GM19324 (cell line): ENCODE data around the gene ADGRF5.

Experiments
- ATAC-seq: cut with Tn5 transposase; IDR thresholded peaks from one replicate; pipeline ENCODE4 v1.9.1; 2021; ENCODE audit warnings: mild to moderate bottlenecking, moderate library complexity; ENCODE audit not compliant: unreplicated experiment, low FRiP score

The ADGRF5 gene, protein sequence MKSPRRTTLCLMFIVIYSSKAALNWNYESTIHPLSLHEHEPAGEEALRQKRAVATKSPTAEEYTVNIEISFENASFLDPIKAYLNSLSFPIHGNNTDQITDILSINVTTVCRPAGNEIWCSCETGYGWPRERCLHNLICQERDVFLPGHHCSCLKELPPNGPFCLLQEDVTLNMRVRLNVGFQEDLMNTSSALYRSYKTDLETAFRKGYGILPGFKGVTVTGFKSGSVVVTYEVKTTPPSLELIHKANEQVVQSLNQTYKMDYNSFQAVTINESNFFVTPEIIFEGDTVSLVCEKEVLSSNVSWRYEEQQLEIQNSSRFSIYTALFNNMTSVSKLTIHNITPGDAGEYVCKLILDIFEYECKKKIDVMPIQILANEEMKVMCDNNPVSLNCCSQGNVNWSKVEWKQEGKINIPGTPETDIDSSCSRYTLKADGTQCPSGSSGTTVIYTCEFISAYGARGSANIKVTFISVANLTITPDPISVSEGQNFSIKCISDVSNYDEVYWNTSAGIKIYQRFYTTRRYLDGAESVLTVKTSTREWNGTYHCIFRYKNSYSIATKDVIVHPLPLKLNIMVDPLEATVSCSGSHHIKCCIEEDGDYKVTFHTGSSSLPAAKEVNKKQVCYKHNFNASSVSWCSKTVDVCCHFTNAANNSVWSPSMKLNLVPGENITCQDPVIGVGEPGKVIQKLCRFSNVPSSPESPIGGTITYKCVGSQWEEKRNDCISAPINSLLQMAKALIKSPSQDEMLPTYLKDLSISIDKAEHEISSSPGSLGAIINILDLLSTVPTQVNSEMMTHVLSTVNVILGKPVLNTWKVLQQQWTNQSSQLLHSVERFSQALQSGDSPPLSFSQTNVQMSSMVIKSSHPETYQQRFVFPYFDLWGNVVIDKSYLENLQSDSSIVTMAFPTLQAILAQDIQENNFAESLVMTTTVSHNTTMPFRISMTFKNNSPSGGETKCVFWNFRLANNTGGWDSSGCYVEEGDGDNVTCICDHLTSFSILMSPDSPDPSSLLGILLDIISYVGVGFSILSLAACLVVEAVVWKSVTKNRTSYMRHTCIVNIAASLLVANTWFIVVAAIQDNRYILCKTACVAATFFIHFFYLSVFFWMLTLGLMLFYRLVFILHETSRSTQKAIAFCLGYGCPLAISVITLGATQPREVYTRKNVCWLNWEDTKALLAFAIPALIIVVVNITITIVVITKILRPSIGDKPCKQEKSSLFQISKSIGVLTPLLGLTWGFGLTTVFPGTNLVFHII (N-terminal part only)

DNA sequence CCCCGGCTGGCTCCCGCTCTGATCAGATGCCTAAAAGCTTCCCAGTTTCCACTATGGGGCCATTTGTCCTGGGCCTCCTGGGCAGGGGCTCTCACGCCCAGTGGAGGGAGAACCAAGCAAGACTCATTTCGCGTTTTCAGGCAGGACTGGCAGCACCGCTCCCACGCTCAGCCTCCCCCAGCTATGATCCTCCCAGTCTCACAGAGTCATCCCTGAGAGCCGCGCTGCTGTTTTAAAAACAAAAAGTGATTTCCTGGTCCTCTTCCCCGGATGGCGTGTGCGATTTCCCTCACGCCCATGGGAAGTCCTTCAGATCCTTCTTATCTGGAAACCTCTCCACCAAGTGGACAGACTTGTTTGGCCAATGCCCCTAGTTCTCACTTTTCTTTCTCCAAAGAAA lies at the start of gene ADGRF5:
Gene ADGRF5 (minus strand): TSS at position 208 of the 400 bp plus-strand sequence. CDS start 15,176 bp downstream, outside the sequence.
- ATAC-seq: no peak

DNA sequence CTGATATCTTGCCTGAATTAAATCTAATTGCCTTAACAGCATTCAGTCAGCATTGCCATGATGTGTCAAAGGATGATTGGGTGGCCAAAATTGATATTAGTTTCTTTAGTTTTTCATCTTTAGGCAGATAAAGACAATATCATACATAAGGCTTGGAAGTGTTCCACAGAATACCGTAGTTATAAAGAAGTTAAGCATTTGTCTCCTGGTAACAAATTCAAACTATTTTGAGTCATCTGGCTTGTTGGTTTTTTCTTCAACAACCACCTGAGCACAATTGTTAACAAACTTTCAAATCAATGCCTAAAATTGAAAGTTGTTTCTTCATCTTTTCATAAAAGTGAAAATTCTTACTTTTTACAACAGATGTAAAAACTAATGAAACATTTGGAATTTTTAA lies 47.5 kb upstream of the ADGRF5 start:
- ATAC-seq: no peak

DNA sequence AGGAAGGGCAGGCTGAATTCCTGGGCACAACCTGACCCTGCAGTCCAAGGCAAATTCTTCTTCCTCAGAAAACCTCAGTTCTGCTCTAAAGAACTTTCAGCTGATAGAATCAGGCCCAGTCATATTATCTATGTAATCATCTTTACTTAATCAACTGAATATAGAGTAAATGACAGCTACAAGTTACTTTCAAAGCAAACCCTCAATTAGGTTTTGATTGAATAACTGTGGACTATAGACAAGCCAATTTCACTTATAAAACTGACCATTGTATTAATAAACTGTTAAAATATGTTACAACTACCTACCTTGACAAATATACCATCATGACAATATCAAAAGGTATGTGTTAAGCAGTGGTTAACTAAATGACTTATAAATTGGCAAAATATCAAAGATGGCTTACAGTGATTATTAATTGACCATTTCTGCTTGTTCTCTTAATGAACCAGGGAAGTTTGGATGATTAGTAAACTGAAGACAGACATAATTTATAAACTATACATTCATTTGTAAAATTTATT lies 46.1 kb upstream of the ADGRF5 start:
- ATAC-seq: no peak

DNA sequence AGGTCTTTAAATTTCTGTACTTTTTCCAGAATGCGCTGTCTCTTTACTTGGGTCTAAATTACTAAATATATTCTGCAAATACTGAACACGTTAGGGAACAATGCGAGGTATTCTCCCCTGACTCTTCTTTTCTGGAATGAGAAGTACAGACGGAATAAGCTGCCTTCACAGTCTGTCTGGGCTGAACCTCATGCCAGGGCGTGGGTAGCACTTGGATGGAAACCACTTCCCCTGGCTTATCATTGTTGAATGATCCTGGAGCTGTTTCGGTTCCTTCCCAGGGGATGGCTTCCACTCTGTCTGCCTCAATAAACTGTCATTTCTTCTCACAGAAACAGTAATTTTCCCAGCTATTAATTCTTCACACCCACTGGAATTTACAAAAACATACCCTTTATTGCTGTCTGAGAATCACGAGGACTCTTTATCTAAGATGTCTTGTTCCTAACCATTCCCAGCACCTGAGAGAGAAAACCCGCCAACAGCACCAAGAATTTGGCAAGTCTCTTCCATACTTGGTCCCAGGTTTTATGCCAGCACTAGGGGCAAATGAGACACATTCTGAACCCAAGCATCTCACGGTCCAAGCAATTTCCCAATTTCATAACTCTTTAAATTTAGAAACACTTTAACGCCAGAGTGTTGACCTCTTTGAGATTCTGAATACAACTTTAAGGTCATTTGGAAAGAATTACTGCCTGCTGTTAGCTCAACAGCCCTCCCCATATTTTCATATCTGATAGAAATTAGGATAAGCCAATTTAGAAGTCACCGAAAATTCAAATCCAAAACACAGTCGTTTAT lies 43.2 kb upstream of the ADGRF5 start:
- no peak for ATAC-seq

DNA sequence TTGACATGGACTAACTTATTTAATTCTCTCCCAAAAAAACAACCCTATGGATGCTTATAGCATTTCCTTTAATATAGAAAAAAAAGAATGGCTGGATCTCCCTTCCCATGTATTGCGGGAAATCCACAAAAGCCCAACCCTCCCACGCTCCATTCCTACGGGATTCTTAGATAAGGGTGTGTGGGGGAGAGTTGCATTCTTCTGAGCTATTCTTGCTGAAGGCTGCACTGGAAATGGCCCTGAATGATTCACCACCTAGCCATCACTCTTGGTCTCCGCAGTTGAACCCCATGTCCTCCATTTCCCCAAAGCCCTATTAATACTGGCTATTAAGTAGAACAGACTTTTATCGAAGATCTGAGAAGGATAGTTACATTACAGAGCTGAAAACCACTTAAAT lies 41.9 kb upstream of the ADGRF5 start:
- ATAC-seq: no peak

DNA sequence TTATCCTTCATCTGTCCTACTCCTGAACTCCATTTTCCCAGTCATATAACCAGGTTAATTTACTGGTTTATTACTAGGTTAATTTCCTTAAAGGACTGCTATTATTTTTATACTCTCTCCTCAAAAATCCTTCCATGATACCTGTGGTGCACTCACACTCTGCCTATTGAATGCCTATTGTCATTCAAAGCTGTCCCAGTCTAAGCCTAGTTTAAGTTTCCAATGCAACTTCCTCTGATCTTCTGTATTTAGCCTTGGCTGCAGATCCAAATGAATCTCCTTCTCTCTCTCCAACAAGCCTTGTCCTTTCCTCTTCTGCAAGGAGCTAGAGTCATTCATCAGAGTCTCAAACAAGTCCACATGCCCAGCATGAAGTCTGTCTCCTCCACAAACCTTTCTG lies 41.3 kb upstream of the ADGRF5 start:
- ATAC-seq: no peak

DNA sequence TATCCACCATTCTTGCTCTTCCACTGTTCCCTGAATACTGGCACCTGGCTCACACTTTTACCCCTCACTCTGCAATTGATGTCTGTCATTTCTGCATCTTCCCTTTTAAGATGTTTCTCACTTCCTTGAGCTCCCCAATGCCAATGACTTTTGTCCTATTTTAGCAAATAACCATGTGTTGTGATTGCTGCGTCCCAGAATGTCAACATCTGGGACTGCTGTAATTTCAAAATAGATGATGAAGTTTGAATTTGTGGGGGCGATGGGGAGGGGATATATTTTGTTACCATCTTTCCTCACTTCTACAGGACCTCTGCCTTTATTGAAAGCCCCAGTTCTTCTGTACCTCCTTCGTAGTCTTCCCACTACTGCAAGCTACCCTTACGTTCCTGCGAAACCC lies 40.0 kb upstream of the ADGRF5 start:
- no peak for ATAC-seq

DNA sequence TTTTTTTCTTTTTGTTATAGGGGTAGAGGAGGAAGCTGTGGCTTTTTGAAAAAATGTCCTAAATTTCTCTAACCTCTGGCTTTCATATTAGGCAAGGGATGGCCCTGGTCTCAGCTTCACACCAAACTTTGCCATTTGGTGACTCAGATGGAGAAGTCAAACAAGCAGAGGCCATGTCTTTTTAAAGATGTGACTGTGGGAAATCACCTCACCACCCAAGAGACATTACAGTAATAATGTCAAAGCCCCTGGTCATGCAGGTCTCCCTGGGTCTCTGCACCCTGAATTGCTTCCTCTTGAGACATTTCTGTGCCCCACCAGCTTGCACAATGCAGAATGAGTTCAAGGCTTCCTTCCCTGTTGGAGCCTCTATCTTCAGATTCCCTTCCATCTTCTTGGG lies 39.5 kb upstream of the ADGRF5 start:
- ATAC-seq: no peak

DNA sequence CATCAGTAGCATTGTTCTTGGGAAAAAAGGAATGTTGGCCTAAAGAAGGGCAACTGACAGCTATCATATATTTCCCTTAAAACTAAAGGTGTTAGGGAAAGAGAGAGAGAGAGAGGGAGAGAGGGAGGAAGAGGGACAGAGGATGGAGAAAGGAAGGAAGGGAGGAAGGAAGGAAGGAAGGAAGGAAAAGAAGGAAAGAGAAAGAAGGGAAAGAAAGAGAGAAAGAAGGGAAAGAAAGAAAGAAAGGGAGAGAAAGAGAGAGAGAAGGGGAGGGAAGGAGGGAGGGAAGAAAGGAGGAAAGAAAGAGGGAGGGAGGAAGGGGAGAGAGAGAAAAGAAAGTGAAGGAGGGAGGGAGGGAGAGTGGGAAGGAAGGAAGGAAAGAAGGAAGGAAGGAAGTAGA lies 37.7 kb upstream of the ADGRF5 start:
- ATAC-seq: no peak

DNA sequence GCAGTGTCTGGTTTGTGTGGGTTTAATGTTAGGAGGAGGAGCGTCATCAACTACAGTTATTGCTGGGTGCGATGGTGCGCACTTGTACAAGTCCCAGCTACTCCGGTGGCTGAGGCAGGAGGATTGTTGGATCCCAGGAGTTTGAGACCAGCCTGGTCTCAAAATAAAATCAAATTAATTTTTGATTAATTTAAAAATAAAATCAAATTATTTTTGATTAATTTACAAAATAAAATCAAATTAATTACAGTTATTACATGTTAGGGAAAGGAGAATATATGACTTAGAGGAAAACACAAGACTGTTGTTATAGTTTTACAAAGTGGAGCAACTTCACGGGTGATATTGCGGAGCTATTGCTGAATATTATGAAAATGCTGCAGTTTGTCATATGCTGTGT lies 34.7 kb upstream of the ADGRF5 start:
- ATAC-seq: no peak

DNA sequence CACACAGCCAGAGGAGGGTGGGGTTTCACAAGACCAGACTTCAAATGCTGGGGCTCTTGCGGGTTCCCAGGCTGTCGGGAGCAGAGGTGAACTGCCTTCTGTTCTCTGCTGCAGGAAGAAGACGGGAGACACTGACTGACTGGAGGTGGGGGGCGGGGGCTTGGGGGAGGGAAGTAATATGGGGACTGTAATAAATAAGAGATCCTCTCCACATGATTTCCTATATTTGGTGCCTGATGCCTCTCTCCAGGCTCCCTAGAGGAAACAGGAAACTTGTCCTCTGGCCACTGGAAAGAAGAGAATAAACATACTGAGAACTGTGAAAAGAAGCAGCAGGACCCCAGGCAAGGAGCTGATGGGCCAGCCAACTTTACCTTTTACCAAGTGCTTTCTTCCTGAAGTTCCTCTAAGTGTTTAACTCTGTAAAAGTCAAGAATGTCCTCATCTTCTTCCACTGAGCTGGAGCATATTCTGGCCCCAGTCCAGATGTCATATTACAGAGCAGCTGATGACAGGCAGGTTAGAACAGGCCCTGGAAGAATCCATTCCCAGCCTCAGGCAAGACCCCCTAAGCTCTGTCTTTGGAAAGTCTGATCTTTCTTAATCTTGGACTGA lies 33.2 kb upstream of the ADGRF5 start:
- no peak for ATAC-seq

DNA sequence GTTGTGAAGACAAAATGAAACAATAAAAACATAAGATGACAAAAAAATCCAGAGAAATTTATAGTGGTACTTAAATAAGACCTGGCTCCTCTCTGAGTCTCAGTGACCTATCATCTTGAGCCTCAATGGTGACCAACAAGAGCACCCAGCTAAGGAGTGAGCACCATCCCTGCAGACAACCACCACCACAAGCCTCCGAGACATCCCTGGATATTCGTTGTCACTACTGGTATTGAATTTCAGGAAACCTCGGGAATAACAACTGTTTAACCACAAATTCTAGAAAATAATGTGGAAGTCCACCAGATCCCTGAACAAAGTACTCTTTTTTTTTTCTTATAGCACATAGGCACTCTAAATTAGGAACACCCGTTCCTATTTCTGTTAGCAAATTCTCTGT lies 32.2 kb upstream of the ADGRF5 start:
- no peak for ATAC-seq

DNA sequence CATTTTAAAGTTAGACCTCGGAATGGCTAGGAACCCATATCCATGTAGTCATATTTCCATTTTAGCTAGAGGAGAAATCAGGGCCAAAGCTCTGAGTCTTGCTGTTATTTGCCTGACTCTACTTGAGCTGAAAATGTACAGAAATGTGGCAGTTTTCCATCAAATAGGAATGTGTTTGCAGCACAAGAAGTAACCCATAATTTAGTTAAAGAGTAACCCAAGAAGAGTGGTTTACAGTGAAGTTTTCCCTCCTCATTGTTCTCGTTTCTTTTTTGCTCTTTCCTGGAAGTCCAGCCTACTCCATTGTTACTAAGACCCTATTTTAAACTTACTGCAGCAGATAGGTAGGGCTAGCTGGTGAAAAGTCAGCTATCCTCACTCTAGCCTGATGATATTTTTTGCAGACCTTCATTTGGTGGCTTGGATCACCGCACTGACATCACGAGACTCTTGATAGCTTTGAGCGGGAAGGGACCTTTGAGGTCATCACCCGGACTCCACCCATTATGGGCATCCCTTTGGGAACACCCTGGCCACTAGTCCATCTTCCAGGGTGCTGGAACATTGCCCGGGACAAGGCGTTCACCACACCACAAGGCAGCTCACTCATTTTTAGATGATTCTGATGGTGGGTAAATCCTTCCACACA lies 28.0 kb upstream of the ADGRF5 start:
- ATAC-seq: no peak

DNA sequence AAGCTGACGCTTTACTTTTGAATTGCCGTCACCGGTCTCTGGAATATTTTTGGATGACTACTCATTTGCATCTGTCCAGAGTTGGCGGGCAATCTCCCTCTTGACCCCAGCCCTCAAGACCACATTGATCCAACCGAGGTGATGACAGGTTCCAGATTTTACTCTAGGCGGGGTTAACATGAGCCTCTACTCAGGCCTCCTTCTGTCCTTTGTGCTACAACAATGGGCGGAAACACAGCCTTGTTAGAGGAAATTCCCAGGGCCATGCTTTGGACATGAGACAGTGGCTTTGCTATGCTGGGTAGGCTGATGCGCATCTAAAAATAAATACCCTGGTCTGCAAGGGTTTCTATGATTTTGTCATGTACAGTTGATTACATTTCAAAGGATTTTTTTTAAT lies 27.0 kb upstream of the ADGRF5 start:
- ATAC-seq: no peak

DNA sequence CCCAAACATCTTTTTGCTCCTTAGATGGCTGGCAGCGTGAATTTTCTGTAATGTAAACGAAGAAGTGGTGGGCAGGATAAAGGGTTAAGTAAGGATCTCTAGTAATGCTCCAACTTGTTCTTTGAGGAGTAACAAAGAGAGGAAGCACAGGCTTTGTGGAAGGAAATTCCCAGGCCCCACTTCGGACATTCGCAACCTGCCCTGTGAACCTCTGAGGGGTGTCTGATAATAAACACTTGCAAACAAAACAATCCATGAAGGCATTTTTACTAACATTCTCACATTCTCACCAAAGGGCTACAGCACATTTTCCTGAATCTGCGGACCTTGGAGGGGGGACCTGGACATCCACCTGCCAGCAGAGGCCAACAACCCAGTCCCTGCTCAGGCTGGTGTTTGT lies 25.8 kb upstream of the ADGRF5 start:
- no peak for ATAC-seq

DNA sequence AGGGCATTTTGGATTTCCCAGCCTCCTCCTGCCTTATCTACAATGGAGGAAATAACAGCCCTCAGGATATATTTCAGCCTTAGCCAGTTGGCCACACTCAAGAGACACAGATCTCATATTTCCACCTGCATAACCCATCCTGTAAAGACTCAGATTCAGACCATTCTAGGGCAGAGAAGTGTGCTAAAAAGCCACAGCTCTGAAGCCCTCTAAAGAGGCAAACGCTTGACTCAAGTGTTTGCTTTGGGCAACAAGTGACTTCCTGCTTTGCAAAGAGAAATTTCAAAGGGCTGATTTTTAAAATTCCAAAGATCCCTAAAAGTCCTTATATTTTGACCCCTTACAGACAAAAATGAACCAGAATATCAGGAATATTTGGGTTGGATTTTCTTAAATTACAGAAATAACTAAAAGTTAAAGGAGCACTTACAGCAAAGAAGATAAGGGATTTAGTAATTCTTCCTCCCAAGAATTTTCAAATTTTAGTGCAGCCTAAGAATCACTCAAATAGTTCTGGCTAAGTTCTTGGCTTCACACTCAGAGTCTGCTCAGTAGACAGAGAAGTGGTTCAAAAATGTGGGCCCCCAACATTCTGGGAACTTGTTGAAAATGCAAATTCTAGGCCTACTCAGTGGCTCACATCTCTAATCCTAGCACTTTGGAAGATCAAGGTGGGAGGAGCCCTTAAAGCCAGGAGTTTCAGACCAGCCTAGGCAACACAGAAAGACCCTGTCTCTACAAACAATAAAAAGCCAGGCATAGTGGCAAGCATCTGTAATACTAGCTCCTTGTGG lies 18.9 kb upstream of the ADGRF5 start:
- no peak for ATAC-seq

DNA sequence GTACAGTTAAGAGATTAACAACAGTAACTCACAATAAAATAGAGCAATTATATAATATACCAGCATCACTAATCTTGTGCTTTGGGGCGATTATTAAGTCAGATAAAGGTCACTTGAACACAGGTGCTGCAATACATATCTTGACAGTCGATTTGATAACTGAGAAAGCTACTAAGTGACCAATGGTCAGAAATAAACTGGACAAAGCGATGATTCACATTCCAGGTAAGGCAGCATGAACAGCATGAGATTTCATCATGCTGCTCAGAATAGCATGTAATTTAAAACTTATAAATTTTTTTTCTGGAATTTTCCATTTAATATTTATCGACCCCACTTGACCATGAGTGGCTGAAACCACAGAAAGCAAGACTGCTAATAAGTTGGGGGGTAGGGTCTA lies 15.9 kb upstream of the ADGRF5 start:
- no peak for ATAC-seq

DNA sequence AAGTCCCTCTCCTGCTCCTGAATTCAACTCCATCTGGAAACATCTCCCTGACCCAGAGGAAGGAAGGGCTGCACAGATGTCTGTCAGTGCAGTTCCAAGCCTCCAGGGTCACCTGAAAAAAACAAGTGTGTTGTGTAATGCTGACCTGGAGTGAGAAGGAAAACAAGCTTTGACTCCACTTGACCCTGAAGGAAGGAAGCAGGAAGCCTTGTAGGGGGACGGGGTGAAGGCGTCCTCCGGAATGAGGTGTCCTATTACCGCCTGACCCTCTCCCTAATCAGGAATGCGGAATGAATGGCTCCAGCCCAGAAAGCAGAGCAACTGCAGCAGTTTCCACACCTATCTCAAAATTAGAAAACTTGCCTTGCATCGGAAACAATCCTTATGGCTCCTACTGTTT lies 13.9 kb upstream of the ADGRF5 start:
- ATAC-seq: no peak
